Neural progenitor cell (in vitro differentiated cells): ENCODE data around the gene ZNF280B. TPM values are rescaled to one million over a fixed set of nuclear protein-coding genes. Genes with fewer than 3 reads are reported as not detected.

Experiments
- DNase-seq: peaks from one replicate; pipeline ENCODE4 v3.0.0-alpha.2; 2016; ENCODE audit warnings: low spot score
- H2AFZ ChIP-seq: fragments of 200-600 bp; sonication (generic); replicated peaks from 2 replicates; pipeline ENCODE4 v1.6.1; 2016; ENCODE audit warnings: antibody characterized with exemption
- H3F3A ChIP-seq: fragments of 200-600 bp; sonication (generic); 2 replicates; pipeline ENCODE4 v1.6.1; 2016; ENCODE audit warnings: antibody characterized with exemption, low read depth
- H3K27ac ChIP-seq: fragments of 200-600 bp; sonication (generic); 2 replicates; pipeline ENCODE4 v1.5.1; 2016; ENCODE audit warnings: mild to moderate bottlenecking
- H3K27me3 ChIP-seq: fragments of 200-600 bp; sonication (generic); 2 replicates; pipeline ENCODE4 v1.6.1; 2016; ENCODE audit warnings: mild to moderate bottlenecking, moderate library complexity
- H3K36me3 ChIP-seq: fragments of 200-600 bp; sonication (generic); 2 replicates; pipeline ENCODE4 v1.5.1; 2016
- H3K4me1 ChIP-seq: fragments of 200-600 bp; sonication (generic); 2 replicates; pipeline ENCODE4 v1.6.1; 2016; ENCODE audit warnings: mixed run types
- H3K4me2 ChIP-seq: fragments of 200-600 bp; sonication (generic); 2 replicates; pipeline ENCODE4 v1.6.1; 2016
- H3K4me3 ChIP-seq: fragments of 200-600 bp; sonication (generic); 2 replicates; pipeline ENCODE4 v1.5.1; 2016
- H3K79me2 ChIP-seq: fragments of 200-600 bp; sonication (generic); 2 replicates; pipeline ENCODE4 v1.6.1; 2016; ENCODE audit warnings: low read depth
- H3K9ac ChIP-seq: fragments of 200-600 bp; sonication (generic); 2 replicates; pipeline ENCODE4 v1.6.1; 2016
- H3K9me3 ChIP-seq: fragments of 200-600 bp; sonication (generic); 2 replicates; pipeline ENCODE4 v1.5.1; 2016; ENCODE audit warnings: low read depth
- H4K20me1 ChIP-seq: fragments of 200-600 bp; sonication (generic); 2 replicates; pipeline ENCODE4 v1.6.1; 2016; ENCODE audit warnings: low read depth
- H3K27ac Mint-ChIP-seq: 3 replicates; pipeline ENCODE4 v1.8.0; 2021; ENCODE audit warnings: mixed read lengths
- H3K27me3 Mint-ChIP-seq: 2 replicates; pipeline ENCODE4 v1.8.0; 2022; ENCODE audit warnings: low read depth, mild to moderate bottlenecking, inconsistent platforms, moderate library complexity, mixed read lengths; ENCODE audit not compliant: insufficient read depth
- H3K36me3 Mint-ChIP-seq: 3 replicates; pipeline ENCODE4 v1.8.0; 2021; ENCODE audit warnings: mixed read lengths
- H3K4me1 Mint-ChIP-seq: 3 replicates; pipeline ENCODE4 v1.8.0; 2021; ENCODE audit warnings: mixed read lengths
- H3K4me3 Mint-ChIP-seq: 3 replicates; pipeline ENCODE4 v1.8.0; 2021; ENCODE audit warnings: mild to moderate bottlenecking, moderate library complexity, mixed read lengths
- H3K9me3 Mint-ChIP-seq: 3 replicates; pipeline ENCODE4 v1.8.0; 2020; ENCODE audit warnings: mixed read lengths
- EZH2 ChIP-seq: fragments of 200-600 bp; sonication (generic); IDR thresholded peaks from 2 replicates; pipeline ENCODE4 v1.6.1; 2017; ENCODE audit warnings: antibody characterized with exemption, mild to moderate bottlenecking, moderate library complexity
- EZH2phosphoT487 ChIP-seq: fragments of 200-600 bp; sonication (generic); IDR thresholded peaks from 2 replicates; pipeline ENCODE4 v1.6.1; 2017; ENCODE audit warnings: antibody characterized with exemption
- total RNA-seq: library from RNA; depleted of rRNA; stranded (reverse); fragments of >200 nt; gene quantifications from 2 replicates; pipeline ENCODE4 v1.2.3, GENCODE V29; 2015; ENCODE audit warnings: low replicate concordance
- TF ChIP-seq, protein P1 (sequence below): fragments of 200-600 bp; sonication (generic); IDR thresholded peaks from 2 replicates; pipeline ENCODE4 v1.5.1; 2017; ENCODE audit warnings: antibody characterized with exemption, mild to moderate bottlenecking

Gene ZNF280B
- total RNA-seq, 1 donor from 2014 or later: 14.2 TPM

DNA sequence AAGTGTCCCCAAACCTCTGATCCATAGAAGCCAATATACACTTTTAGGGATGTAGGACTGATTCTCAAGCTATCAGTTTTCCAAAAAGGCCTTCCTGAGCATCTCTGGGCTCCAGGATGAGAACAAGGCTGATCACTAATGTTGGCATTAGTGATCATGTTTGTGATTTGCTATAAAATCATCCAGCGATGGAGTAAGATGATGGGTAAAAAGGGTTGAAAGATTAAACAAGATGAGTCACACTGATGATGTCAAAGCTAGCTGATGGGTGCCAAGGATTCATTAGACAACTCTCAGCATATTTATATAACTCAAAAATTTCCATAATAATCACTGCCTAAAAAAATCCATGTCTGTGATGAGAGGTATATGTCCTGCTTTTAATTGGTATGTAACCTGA is 42.8 kb downstream of the ZNF280B start:
- Mint-ChIP-seq H3K27me3 (peaks cover 7% of the 10 kb centered on the region), H3K36me3 (no peaks in the 10 kb centered on the region), H3K27ac (no peak overlapping the region), H3K4me3 (no peak overlapping the region), H3K9me3 (peaks cover 18% of the 10 kb centered on the region), H3K4me1 (no peaks in the 10 kb centered on the region)
- H3K27ac ChIP-seq: no peak overlapping the region
- H3K9me3 ChIP-seq: no peaks in the 10 kb centered on the region
- peaks cover 6% of the 10 kb centered on the region for H4K20me1 ChIP-seq
- no peak overlapping the region for H3K4me3 ChIP-seq
- H3K4me1 ChIP-seq: no peaks in the 10 kb centered on the region
- no peak overlapping the region for H3K4me2 ChIP-seq
- no peak for DNase-seq
- H3K36me3 ChIP-seq: no peaks in the 10 kb centered on the region
- no peaks in the 10 kb centered on the region for H3F3A ChIP-seq
- no peak overlapping the region for H2AFZ ChIP-seq
- TF ChIP-seq EZH2 (no peak), EZH2phosphoT487 (no peak)
- TF ChIP-seq, protein P1, sequence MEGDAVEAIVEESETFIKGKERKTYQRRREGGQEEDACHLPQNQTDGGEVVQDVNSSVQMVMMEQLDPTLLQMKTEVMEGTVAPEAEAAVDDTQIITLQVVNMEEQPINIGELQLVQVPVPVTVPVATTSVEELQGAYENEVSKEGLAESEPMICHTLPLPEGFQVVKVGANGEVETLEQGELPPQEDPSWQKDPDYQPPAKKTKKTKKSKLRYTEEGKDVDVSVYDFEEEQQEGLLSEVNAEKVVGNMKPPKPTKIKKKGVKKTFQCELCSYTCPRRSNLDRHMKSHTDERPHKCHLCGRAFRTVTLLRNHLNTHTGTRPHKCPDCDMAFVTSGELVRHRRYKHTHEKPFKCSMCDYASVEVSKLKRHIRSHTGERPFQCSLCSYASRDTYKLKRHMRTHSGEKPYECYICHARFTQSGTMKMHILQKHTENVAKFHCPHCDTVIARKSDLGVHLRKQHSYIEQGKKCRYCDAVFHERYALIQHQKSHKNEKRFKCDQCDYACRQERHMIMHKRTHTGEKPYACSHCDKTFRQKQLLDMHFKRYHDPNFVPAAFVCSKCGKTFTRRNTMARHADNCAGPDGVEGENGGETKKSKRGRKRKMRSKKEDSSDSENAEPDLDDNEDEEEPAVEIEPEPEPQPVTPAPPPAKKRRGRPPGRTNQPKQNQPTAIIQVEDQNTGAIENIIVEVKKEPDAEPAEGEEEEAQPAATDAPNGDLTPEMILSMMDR: no peak
- H3K27me3 ChIP-seq: peaks cover 84% of the 10 kb centered on the region
- no peaks in the 10 kb centered on the region for H3K79me2 ChIP-seq
- H3K9ac ChIP-seq: no peak overlapping the region

DNA sequence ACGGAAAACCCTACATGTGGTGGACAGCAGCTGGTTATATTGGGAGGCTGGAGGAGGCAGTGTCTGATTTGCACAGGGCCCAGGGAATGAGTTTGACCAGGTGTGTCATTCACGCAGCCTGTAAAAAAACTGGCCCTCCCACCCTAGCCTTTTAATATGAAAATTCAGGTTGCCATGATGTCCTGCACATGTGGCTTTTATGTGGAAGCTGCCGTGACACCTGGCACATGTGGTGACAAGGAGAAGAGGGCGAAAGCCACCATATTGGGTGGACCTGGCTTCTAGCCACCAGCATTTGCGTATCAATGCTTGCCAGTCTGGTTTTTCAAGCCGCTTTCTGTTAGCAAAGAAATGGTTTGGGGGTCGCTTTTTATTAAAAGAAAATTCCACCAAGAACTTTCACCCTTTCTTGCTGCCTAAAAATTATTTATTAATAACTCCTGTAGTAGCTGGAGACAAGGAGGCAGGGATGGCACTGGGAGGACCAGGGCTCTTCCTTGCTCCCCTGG is 43.4 kb downstream of the ZNF280B start:
- H3K27me3 ChIP-seq: peaks cover 87% of the 10 kb centered on the region
- no peak overlapping the region for H3K27ac ChIP-seq
- Mint-ChIP-seq H3K9me3 (peaks cover 21% of the 10 kb centered on the region), H3K27ac (no peak overlapping the region), H3K27me3 (peaks cover 10% of the 10 kb centered on the region), H3K4me3 (no peak overlapping the region), H3K4me1 (no peaks in the 10 kb centered on the region), H3K36me3 (no peaks in the 10 kb centered on the region)
- H4K20me1 ChIP-seq: peaks cover 6% of the 10 kb centered on the region
- no peak overlapping the region for H2AFZ ChIP-seq
- H3K4me2 ChIP-seq: no peak overlapping the region
- no peak overlapping the region for H3K9ac ChIP-seq
- H3K79me2 ChIP-seq: no peaks in the 10 kb centered on the region
- no peaks in the 10 kb centered on the region for H3K36me3 ChIP-seq
- no peak for DNase-seq
- H3K4me1 ChIP-seq: no peaks in the 10 kb centered on the region
- no peak overlapping the region for H3K4me3 ChIP-seq
- no peaks in the 10 kb centered on the region for H3F3A ChIP-seq
- TF ChIP-seq, protein P1: no peak
- TF ChIP-seq EZH2: no peak
- no peak for TF ChIP-seq EZH2phosphoT487
- no peaks in the 10 kb centered on the region for H3K9me3 ChIP-seq

DNA sequence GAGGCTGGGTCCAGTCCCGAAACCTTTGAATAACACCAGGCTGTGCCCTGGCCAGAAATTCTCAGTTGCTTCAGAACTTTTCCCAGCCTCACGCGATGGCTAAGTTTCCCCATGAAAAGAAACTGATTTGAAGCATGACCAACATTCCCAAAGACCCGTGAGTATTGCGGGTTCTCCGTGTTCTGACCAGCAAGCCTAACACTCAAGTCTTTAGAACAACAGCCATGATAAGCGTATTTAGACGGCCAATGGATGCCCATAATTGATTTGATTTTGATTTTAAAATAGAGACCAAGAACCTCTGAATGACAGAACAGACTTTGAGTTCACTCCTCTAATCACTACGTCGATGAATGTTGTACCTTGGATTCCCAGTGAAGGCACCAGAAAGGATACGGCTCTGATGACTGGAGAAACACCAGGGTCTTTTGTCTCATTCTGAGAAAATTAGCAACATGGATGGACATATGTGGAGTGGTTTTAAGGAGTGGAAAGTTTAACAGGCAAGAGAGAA is 43.9 kb downstream of the ZNF280B start:
- H3K4me1 Mint-ChIP-seq: no peaks in the 10 kb centered on the region
- Histone ChIP-seq H3K27ac (no peak overlapping the region), H3F3A (no peaks in the 10 kb centered on the region), H3K27me3 (peaks cover 87% of the 10 kb centered on the region), H4K20me1 (peaks cover 6% of the 10 kb centered on the region), H3K9me3 (no peaks in the 10 kb centered on the region), H3K9ac (no peak overlapping the region), H3K4me2 (no peak overlapping the region), H3K36me3 (no peaks in the 10 kb centered on the region), H3K79me2 (no peaks in the 10 kb centered on the region), H3K4me1 (no peaks in the 10 kb centered on the region), H2AFZ (no peak overlapping the region), H3K4me3 (no peak overlapping the region)
- no peak for DNase-seq
- H3K27ac Mint-ChIP-seq: no peak overlapping the region
- TF ChIP-seq EZH2phosphoT487 (no peak), EZH2 (no peak)
- TF ChIP-seq, protein P1: no peak
- peaks cover 19% of the 10 kb centered on the region for H3K9me3 Mint-ChIP-seq
- H3K27me3 Mint-ChIP-seq: peaks cover 10% of the 10 kb centered on the region
- no peak overlapping the region for H3K4me3 Mint-ChIP-seq
- H3K36me3 Mint-ChIP-seq: no peaks in the 10 kb centered on the region
